HG02973 (cell line): Measurements from ENCODE around the gene ADCY7.

Experiments used
- ATAC-seq: cut with Tn5 transposase; IDR thresholded peaks from one replicate; pipeline ENCODE4 v1.9.1; 2021; ENCODE audit warnings: moderate library complexity; ENCODE audit not compliant: unreplicated experiment

Gene ADCY7

GRCh38 chr16:50247906-50248608, 18.3 kb upstream of the ADCY7 start:
- no peak for ATAC-seq

- ATAC-seq = no peak
Observed at GRCh38 chr16:50248845-50249244, 17.5 kb upstream of the ADCY7 start.

DNA sequence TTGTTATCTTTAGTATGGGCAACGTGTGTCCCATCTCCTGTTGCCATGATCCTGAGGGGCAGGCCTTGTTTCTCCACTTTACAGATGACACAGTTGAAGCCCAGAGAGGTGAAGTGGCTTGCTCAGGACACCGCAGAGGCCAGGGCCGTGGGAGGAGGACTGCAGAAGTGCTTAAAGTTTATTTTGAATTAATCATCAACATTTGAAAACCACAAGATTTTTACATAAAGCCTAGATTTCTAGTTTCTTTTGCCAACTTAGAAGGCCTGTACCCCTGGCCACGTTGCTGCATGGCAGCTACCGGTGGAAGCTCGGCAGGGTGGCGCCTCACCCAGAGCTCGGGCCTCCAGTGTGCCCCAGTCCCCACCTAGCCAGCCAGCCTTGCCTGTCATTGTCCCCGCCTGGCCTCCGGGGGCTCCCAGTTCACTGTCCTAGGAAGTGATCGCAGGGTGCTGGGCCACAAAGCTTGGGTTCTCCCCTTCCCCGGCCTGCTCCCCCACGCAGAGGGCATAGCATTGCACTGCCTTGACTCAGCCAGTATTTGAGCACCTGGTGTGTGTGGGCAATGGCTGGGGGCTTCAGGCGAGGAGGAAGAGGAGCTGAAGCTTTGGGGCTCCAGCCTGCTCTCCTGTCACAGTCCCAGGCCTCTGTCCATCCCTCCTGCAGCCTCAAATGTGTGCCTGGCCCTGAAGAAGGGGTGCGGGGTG, 14.8 kb upstream of the ADCY7 start:
- no peak for ATAC-seq

- no peak for ATAC-seq
Observed at GRCh38 chr16:50252082-50252611, 14.2 kb upstream of the ADCY7 start.

GRCh38 chr16:50252874-50253513, 13.4 kb upstream of the ADCY7 start:
- ATAC-seq = no peak

- ATAC-seq = no peak
Observed at GRCh38 chr16:50253514-50253910, 12.8 kb upstream of the ADCY7 start.

GRCh38 chr16:50254072-50254471, 12.3 kb upstream of the ADCY7 start:
- ATAC-seq = no peak

- no peak for ATAC-seq
Observed at GRCh38 chr16:50255538-50255937, 10.8 kb upstream of the ADCY7 start.

GRCh38 chr16:50256604-50257003, 9.7 kb upstream of the ADCY7 start:
- no peak for ATAC-seq

- no peak for ATAC-seq
Observed at GRCh38 chr16:50257876-50258275, 8.5 kb upstream of the ADCY7 start.

DNA sequence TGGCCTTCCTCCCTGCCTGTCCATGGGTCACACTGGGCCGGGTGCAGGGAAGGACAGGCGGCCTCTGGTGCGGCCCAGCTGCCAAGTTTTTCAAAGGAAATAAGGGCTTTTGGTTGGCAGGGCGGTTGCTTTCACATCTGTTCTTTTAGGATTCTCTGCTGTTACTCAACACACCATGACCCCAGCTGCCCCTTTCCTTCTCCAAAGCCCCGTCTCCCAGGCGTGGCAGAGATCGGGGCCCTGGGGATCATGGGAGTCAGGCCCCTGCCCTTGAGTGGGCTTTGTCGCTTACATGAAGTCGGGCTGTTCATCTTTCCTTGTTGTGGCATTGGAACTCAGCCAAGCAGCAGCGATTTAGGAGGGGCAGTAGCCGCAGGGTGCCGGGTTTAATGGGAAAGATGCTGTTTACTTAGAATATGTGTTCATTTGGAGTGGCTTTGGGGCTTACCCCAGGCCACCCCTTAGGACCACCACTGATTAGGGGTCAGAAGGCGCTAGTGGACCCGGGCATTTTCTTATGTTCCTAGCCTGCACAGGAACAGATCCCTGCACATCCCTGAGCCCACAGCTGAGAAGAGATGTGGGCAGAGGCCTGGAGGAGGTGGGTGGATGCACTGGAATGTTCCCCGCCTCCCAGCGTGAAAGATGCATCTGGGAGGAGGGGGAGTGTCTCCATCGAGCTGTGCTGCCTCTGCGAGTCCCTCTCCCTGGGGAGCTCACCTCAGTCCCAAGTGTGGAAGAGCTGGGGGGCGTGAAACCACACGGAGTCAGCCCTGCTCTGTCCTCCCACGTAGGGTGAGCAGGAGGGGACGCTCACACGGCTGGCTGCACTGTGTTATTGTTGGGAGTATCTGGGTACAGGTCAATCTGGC, 6.8 kb upstream of the ADCY7 start:
- no peak for ATAC-seq

DNA sequence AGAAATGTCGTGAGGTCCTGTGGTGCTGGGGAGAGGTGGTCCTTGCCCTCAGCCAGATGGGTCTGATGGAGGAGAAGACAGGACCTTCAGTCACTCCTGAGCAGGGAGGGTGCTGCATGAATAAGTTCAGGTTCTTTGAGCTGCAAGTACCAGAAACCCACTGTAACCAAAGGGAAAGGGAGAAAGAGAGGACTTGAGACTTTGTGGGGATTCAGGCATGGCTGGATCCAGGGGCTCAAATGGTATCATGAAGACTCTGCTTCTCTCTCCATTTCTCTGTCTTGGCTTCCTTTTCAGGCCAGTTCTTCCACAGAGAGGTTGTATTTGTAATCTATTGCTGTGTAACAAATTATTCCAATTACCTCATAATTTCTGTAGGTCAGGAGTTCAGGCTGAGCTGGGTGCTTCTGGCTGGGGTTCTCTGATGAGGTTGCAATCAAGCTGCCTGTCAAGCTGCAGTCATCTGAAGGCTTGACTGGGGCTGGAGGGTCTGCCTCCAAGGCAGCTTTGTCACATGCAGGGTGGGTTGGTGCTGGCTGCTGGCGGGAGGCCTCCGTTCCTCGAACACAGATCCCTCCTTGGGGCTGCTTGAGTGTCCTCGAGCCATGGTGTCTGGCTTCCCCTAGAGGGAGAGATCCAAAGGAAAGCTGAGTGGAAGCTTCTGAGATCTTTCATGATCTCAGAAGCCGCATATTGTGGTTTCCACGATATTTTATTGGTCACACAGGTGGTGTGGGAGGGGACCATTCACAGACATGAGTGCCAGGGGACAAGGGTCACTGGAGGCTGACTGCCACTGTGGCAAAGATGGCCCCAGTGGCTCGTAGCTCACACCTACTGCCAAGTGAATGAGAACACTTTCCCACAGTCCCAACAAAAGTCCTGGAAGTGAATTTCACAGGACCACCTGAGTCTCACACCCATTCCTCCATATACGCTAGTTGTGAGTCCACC, 5.9 kb upstream of the ADCY7 start:
- no peak for ATAC-seq

- ATAC-seq = no peak
Observed at GRCh38 chr16:50261160-50261706, 5.1 kb upstream of the ADCY7 start.

GRCh38 chr16:50261707-50262235, 4.6 kb upstream of the ADCY7 start:
- ATAC-seq = no peak

DNA sequence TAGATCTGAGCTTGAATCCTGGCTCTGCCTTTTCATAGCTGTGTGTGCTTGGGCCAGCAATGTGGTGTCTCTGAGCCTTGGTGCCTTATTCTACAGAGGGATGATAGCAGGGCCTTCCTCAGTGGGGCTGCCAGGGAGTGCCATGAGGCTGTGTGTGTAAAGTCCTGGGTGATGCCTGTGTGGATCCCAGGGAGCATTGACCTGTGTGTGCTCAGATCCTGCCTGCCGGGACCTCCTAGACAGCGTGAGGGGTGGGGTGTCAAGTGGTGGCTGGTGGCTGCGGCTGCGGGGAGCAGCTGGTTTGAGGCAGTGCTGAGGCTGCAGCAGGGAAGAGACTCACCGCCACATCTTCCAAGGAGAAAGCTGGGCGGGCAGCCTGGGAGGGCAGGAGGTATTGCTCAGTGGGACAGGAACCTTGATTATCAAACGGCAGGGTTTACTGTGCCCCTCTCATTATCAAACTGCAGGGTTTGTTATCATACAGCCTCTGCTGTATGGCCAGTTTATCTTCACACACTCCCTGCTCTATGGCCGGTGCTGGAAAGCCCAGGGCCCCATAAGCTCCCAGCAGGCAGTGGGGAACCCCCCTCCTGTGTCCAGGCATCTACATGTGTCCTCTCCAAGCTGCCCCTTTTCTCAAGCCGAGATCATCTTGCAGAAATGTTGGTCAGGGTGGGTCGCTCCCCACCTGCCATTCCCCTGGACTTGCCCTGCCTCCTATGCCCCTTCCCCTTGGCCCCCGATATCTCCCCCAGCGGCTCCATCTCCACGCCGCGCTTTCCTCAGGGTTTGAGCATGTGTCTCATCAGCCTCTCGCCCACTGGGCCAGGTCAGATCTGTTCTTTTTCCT, 3.1 kb upstream of the ADCY7 start:
- ATAC-seq = no peak

DNA sequence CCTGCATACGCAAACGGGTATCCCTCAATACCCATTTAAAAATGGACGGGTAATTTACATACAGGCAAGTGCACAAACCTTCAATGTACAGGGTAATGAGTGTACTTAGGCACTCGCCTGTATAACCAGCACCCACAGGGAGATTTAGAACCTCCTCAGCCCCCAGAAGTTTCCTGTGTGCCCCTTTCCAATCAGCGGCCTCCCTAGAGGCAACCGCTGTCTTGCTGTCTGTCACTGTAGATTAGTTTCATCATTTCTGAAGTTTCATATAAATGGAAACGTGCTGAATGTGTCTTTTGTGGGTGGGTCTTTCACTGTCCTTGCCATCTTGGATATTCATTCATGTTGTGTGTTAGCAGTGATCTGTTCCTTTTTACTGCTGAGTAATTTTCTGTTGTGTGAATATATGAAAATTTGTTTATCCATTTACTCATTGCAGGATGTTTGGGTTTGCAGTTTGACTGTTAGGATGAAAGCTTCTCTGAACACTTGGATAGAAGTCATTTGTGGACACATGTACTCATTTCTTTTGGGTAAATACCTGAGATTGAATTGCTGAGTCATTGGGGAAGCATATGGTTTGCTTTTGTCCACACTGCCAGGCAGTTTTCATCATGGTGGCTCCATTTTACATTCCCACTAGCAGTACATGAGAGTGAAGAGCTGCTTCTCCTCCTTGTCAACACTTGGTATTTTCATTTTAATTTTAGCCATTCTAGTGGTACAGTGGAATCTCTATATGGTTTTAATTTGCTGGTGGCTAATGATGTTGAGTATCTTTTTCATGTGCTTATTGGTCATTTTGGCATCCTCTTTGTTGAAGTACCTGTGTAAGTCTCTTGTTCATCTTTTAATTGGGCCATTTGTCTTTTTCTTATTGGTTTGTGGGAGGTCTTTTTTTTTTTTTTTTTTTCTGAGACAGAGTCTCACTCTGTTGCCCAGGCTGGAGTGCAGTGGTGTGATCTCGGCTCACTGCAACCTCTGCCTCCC, 2.1 kb upstream of the ADCY7 start:
- no peak for ATAC-seq

GRCh38 chr16:50265260-50265659, 1.1 kb upstream of the ADCY7 start:
- ATAC-seq = no peak
